SK-N-MC (cell line): ENCODE measurements around the gene C10orf67.

ENCODE experiments used
- EZH2 ChIP-seq: fragments of 200-600 bp; sonication (generic); IDR thresholded peaks from one replicate; pipeline ENCODE4 v1.6.1; 2017; ENCODE audit warnings: antibody characterized with exemption
- POLR2AphosphoS5 ChIP-seq: IDR thresholded peaks from 2 replicates; pipeline ENCODE4 v1.6.1; 2012; ENCODE audit warnings: mild to moderate bottlenecking, low read depth, low read length, borderline replicate concordance

DNA sequence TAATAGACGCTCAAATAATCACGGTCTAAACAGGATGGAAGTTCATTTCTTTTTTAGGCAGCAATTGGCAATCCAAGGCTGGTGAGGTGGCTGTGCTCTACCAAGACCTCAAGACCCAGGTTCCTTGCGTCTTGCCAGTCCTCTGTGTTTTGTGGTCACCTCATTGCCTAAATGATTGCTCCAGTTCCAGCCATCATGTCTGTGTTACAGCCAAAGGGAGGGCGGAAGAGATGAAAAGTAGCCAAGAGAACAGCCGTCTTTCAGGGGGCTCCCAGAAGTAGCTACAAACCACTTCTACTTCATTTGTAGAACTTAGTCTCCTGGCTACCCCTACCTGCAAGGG is 19.2 kb upstream of the C10orf67 start:
- TF ChIP-seq POLR2AphosphoS5, result no peak
- TF ChIP-seq EZH2, result no peak
